Neural cell (in vitro differentiated cells): Measurements from ENCODE around the gene MYL7. TPM values are rescaled to one million over a fixed set of nuclear protein-coding genes. Genes with fewer than 3 reads are reported as not detected.

Experiments
- H2AFZ ChIP-seq: fragments of 200-600, 300-800 bp; sonication (generic), shearing (Covaris generic); 2 replicates; pipeline ENCODE4 v1.6.0; 2014; ENCODE audit warnings: low read depth, mild to moderate bottlenecking, antibody characterized with exemption, low read length, moderate library complexity
- H3F3A ChIP-seq: fragments of 200-600 bp; shearing (Covaris generic); 2 replicates; pipeline ENCODE4 v1.6.1; 2016; ENCODE audit warnings: mild to moderate bottlenecking, moderate library complexity, mixed read lengths, antibody characterized with exemption, low read length; ENCODE audit not compliant: insufficient read depth, poor library complexity, severe bottlenecking
- H3K27ac ChIP-seq: fragments of 200-600, 300-800 bp; sonication (generic), shearing (Covaris generic); 2 replicates; pipeline ENCODE4 v1.5.1; 2014; ENCODE audit warnings: mild to moderate bottlenecking, low read length, moderate library complexity
- H3K27me3 ChIP-seq: fragments of 300-800, 200-600 bp; sonication (generic), shearing (Covaris generic); 2 replicates; pipeline ENCODE4 v1.6.0; 2014; ENCODE audit warnings: mild to moderate bottlenecking, low read depth, low read length, moderate library complexity; ENCODE audit not compliant: insufficient read depth
- H3K36me3 ChIP-seq: fragments of 300-800, 200-600 bp; sonication (generic), shearing (Covaris generic); 2 replicates; pipeline ENCODE4 v1.5.1; 2014; ENCODE audit warnings: mild to moderate bottlenecking, antibody characterized with exemption, low read length, moderate library complexity; ENCODE audit not compliant: insufficient read depth
- H3K4me2 ChIP-seq: fragments of 300-800, 200-600 bp; sonication (generic), shearing (Covaris generic); 2 replicates; pipeline ENCODE4 v1.6.0; 2014; ENCODE audit warnings: mild to moderate bottlenecking, low read length
- H3K4me3 ChIP-seq: fragments of 300-800, 200-600 bp; sonication (generic), shearing (Covaris generic); 2 replicates; pipeline ENCODE4 v1.5.1; 2014; ENCODE audit warnings: mild to moderate bottlenecking, low read length, moderate library complexity
- H3K79me2 ChIP-seq: fragments of 200-600 bp; shearing (Covaris generic); replicated peaks from 2 replicates; pipeline ENCODE4 v1.6.0; 2014; ENCODE audit warnings: mild to moderate bottlenecking, low read length, moderate library complexity; ENCODE audit not compliant: insufficient read depth
- H3K9ac ChIP-seq: fragments of 300-800, 200-600 bp; sonication (generic), shearing (Covaris generic); 2 replicates; pipeline ENCODE4 v1.6.1; 2016; ENCODE audit warnings: mild to moderate bottlenecking, low read length, mixed read lengths
- H3K9me2 ChIP-seq: fragments of 200-600 bp; shearing (Covaris generic); 2 replicates; pipeline ENCODE4 v1.6.1; 2016; ENCODE audit warnings: mild to moderate bottlenecking, low read length, mixed read lengths; ENCODE audit not compliant: insufficient read depth
- H3K9me3 ChIP-seq: fragments of 200-600, 300-800 bp; sonication (generic), shearing (Covaris generic); 2 replicates; pipeline ENCODE4 v1.6.1; 2016; ENCODE audit warnings: mild to moderate bottlenecking, mixed run types, low read length, moderate library complexity, mixed read lengths
- H4K20me1 ChIP-seq: fragments of 200-600 bp; shearing (Covaris generic); 2 replicates; pipeline ENCODE4 v1.6.1; 2016; ENCODE audit warnings: mild to moderate bottlenecking, mixed run types; ENCODE audit not compliant: insufficient read depth
- EP300 ChIP-seq: fragments of 450-650 bp; conservative IDR thresholded peaks from 2 replicates; pipeline ENCODE4 v1.6.1; 2014; ENCODE audit warnings: antibody characterized with exemption, mild to moderate bottlenecking, moderate library complexity; ENCODE audit not compliant: poor library complexity, severe bottlenecking
- EZH2 ChIP-seq: fragments of 200-600, 300-800 bp; shearing (Covaris generic), sonication (generic); IDR thresholded peaks from 2 replicates; pipeline ENCODE4 v1.6.1; 2014; ENCODE audit warnings: antibody characterized with exemption, low read length, borderline replicate concordance, mild to moderate bottlenecking; ENCODE audit not compliant: insufficient read depth, poor library complexity, severe bottlenecking
- MXI1 ChIP-seq: fragments of 450-650 bp; conservative IDR thresholded peaks from 2 replicates; pipeline ENCODE4 v1.6.1; 2014; ENCODE audit warnings: antibody characterized with exemption, mild to moderate bottlenecking; ENCODE audit not compliant: poor library complexity, severe bottlenecking
- POLR2AphosphoS5 ChIP-seq: IDR thresholded peaks from 2 replicates; pipeline ENCODE4 v1.6.1; 2012
- RAD21 ChIP-seq: fragments of 450-650 bp; conservative IDR thresholded peaks from 2 replicates; pipeline ENCODE4 v1.6.1; 2014; ENCODE audit warnings: antibody characterized with exemption, mild to moderate bottlenecking, moderate library complexity
- REST ChIP-seq: IDR thresholded peaks from 2 replicates; pipeline ENCODE4 v1.6.1; 2012; ENCODE audit warnings: borderline replicate concordance
- SMC3 ChIP-seq: fragments of 450-650 bp; conservative IDR thresholded peaks from 2 replicates; pipeline ENCODE4 v1.6.1; 2014; ENCODE audit warnings: antibody characterized with exemption, mild to moderate bottlenecking, moderate library complexity; ENCODE audit not compliant: poor library complexity
- TAF1 ChIP-seq: IDR thresholded peaks from 2 replicates; pipeline ENCODE4 v1.6.1; 2012; ENCODE audit warnings: low read depth
- polyA plus RNA-seq: library from polyadenylated mRNA; depleted of rRNA; stranded (reverse); fragments of >200 nt; gene quantifications from 2 replicates; pipeline ENCODE4 v1.2.3, GENCODE V29; 2014
- TF ChIP-seq, protein P1 (sequence below): fragments of 450-650 bp; IDR thresholded peaks from 2 replicates; pipeline ENCODE4 v1.5.1; 2014; ENCODE audit warnings: antibody characterized with exemption, mild to moderate bottlenecking, moderate library complexity; ENCODE audit not compliant: poor library complexity, severe bottlenecking

The MYL7 gene
- polyA plus RNA-seq, 1 donor from 2014 or later, result 0.76 TPM

- H3K4me3 ChIP-seq, result no peak overlapping the region
- no peak overlapping the region for H3K9ac ChIP-seq
- no peaks in the 10 kb centered on the region for H3K9me3 ChIP-seq
- TF ChIP-seq MXI1, result no peak
- TF ChIP-seq POLR2AphosphoS5, result no peak
- TF ChIP-seq SMC3, result no peak
- TF ChIP-seq EP300, result no peak
- TF ChIP-seq RAD21, result no peak
- no peak for TF ChIP-seq REST
- no peak for TF ChIP-seq TAF1
- TF ChIP-seq EZH2, result no peak
- TF ChIP-seq, protein P1, sequence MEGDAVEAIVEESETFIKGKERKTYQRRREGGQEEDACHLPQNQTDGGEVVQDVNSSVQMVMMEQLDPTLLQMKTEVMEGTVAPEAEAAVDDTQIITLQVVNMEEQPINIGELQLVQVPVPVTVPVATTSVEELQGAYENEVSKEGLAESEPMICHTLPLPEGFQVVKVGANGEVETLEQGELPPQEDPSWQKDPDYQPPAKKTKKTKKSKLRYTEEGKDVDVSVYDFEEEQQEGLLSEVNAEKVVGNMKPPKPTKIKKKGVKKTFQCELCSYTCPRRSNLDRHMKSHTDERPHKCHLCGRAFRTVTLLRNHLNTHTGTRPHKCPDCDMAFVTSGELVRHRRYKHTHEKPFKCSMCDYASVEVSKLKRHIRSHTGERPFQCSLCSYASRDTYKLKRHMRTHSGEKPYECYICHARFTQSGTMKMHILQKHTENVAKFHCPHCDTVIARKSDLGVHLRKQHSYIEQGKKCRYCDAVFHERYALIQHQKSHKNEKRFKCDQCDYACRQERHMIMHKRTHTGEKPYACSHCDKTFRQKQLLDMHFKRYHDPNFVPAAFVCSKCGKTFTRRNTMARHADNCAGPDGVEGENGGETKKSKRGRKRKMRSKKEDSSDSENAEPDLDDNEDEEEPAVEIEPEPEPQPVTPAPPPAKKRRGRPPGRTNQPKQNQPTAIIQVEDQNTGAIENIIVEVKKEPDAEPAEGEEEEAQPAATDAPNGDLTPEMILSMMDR, result no peak
- H4K20me1 ChIP-seq, result no peaks in the 10 kb centered on the region
- no peaks in the 10 kb centered on the region for H3K9me2 ChIP-seq
- H3K79me2 ChIP-seq, result no peaks in the 10 kb centered on the region
- H3K4me2 ChIP-seq, result no peak overlapping the region
- H3K36me3 ChIP-seq, result no peaks in the 10 kb centered on the region
- H2AFZ ChIP-seq, result no peak overlapping the region
- peaks cover 14% of the 10 kb centered on the region for H3K27me3 ChIP-seq
- no peak overlapping the region for H3K27ac ChIP-seq
- H3F3A ChIP-seq, result no peaks in the 10 kb centered on the region
These were observed 41.5 kb downstream of the MYL7 start for GRCh38 chr7:44099669-44100068.

DNA sequence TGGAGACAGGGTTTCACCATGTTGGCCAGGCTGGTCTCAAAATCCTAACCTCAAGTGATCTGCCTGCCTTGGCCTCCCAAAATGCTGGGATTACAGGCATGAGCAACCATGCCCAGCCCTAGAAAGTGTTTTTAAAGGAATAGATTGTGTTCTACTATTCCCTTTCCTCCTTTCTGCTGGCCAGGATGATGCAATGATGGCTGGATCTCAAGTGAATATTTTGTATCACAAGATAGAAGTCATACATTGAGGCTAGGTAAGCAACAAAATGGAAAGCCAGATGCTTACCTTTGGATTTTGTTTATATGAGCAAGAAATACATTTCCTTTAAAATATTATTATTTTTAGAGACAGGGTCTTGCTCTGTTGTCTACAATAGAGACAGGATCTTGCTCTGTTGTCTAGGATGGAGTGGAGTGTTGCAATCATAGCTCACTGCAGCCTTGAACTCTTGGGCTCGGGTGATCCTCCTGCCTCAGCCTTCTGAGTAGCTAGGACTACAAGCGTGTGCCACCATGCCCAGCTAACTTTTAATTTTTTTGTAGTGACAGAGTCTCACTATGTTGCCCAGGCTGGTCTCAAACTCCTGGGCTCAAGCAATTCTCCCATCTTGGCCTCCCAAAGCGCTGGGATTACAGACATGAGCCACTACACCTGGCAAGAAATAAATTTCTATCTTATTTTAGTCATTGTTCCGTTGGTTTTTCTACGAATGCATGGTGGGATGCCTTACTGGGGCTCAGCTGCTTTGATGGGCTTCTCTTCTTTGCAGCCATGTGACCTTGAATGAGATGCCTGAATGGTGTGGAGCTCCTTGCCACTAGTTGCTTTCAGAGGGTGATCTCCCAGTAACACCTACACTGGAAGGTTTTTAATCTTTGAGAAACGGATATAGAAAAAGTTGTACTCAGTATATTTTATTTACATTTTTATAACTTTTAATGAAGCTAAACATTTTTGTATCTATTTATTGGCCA, 42.8 kb downstream of the MYL7 start:
- no peak overlapping the region for H3K9ac ChIP-seq
- H3K4me2 ChIP-seq, result no peak overlapping the region
- no peaks in the 10 kb centered on the region for H3K9me2 ChIP-seq
- TF ChIP-seq SMC3 (no peak), RAD21 (no peak), REST (no peak), MXI1 (no peak), POLR2AphosphoS5 (no peak), TAF1 (no peak), EZH2 (no peak), EP300 (no peak)
- TF ChIP-seq, protein P1, result no peak
- H3K9me3 ChIP-seq, result no peaks in the 10 kb centered on the region
- H3K27me3 ChIP-seq, result peaks cover 4% of the 10 kb centered on the region
- H2AFZ ChIP-seq, result no peak overlapping the region
- H3K4me3 ChIP-seq, result no peak overlapping the region
- no peaks in the 10 kb centered on the region for H4K20me1 ChIP-seq
- H3K36me3 ChIP-seq, result no peaks in the 10 kb centered on the region
- no peaks in the 10 kb centered on the region for H3K79me2 ChIP-seq
- no peaks in the 10 kb centered on the region for H3F3A ChIP-seq
- H3K27ac ChIP-seq, result no peak overlapping the region
